ENCODE data around the gene FGFR1OP2.
"Not testable (repeated sequence)": the region's sequence is repeated elsewhere in the genome, so short reads cannot be mapped to it uniquely, and the experiment has no call there.

The FGFR1OP2 gene

GRCh38 chr12:26937863-26938700 lies at the start of gene FGFR1OP2, which contains the start of gene INTS13:
Gene FGFR1OP2, plus strand, starts transcription at chr12:26938470. Its CDS starts 15,689 bp downstream, at chr12:26954159.
Gene INTS13, minus strand, starts transcription at chr12:26937981. Its CDS starts 1,178 bp downstream, at chr12:26936803.
- peak; percentile 94 for DNase-seq (ENCODE audit: low read depth)

- DNase-seq (ENCODE audit: low read depth), result no peak
Observed at GRCh38 chr12:26890784-26891183, 47.5 kb upstream of the FGFR1OP2 start.

- DNase-seq (ENCODE audit: low read depth), result no peak
Observed at GRCh38 chr12:26891704-26892103, 46.6 kb upstream of the FGFR1OP2 start.

- no peak for DNase-seq (ENCODE audit: low read depth)
Observed at GRCh38 chr12:26895672-26896071, 42.6 kb upstream of the FGFR1OP2 start.

GRCh38 chr12:26896913-26897312 lies 41.4 kb upstream of the FGFR1OP2 start:
- no peak for DNase-seq (ENCODE audit: low read depth)

GRCh38 chr12:26903396-26903795 lies 34.9 kb upstream of the FGFR1OP2 start:
- not testable (repeated sequence) for DNase-seq (ENCODE audit: low read depth)

GRCh38 chr12:26906024-26906423 lies 32.2 kb upstream of the FGFR1OP2 start:
- DNase-seq (ENCODE audit: low read depth), result no peak

- no peak for DNase-seq (ENCODE audit: low read depth)
Observed at GRCh38 chr12:26906704-26907103, 31.6 kb upstream of the FGFR1OP2 start.

- DNase-seq (ENCODE audit: low read depth), result no peak
Observed at GRCh38 chr12:26918321-26919215, 19.7 kb upstream of the FGFR1OP2 start.

- no peak for DNase-seq (ENCODE audit: low read depth)
Observed at GRCh38 chr12:26919216-26919555, 19.1 kb upstream of the FGFR1OP2 start.

GRCh38 chr12:26921886-26922285 lies 16.4 kb upstream of the FGFR1OP2 start:
- DNase-seq (ENCODE audit: low read depth), result no peak

- DNase-seq (ENCODE audit: low read depth), result no peak
Observed at GRCh38 chr12:26928661-26929060, 9.6 kb upstream of the FGFR1OP2 start.

GRCh38 chr12:26929590-26929989 lies 8.7 kb upstream of the FGFR1OP2 start:
- no peak for DNase-seq (ENCODE audit: low read depth)

- DNase-seq (ENCODE audit: low read depth), result no peak
Observed at GRCh38 chr12:26935636-26936378, 2.5 kb upstream of the FGFR1OP2 start.

- DNase-seq (ENCODE audit: low read depth), result no peak
Observed at GRCh38 chr12:26936559-26937442, 1.5 kb upstream of the FGFR1OP2 start.

GRCh38 chr12:26937443-26937862 lies 817 bp upstream of the FGFR1OP2 start:
- DNase-seq (ENCODE audit: low read depth), result no peak

- peak; percentile 14 for DNase-seq (ENCODE audit: low read depth)
Observed at GRCh38 chr12:26938701-26939062, 412 bp downstream of the FGFR1OP2 start.

- no peak for DNase-seq (ENCODE audit: low read depth)
Observed at GRCh38 chr12:26939192-26939832, 1.0 kb downstream of the FGFR1OP2 start.

GRCh38 chr12:26939953-26940352 lies 1.7 kb downstream of the FGFR1OP2 start:
- no peak for DNase-seq (ENCODE audit: low read depth)

GRCh38 chr12:26940516-26941214 lies 2.4 kb downstream of the FGFR1OP2 start:
- DNase-seq (ENCODE audit: low read depth), result no peak
